Esophagus (tissue), 2 donors: ENCODE measurements around the gene ZDHHC12. TPM values are rescaled to one million over a fixed set of nuclear protein-coding genes. Genes with fewer than 3 reads are reported as not detected.
"Not testable (repeated sequence)": the region's sequence is repeated elsewhere in the genome, so short reads cannot be mapped to it uniquely, and the experiment has no call there.

Experiments
- H3K27ac ChIP-seq, 2 donors: one replicate each; pipeline ENCODE4 v1.5.1; 2013; ENCODE audit warnings: low read depth in 2 of 2, mild to moderate bottlenecking in 2 of 2, inconsistent platforms in 1 of 2, low read length in 1 of 2, moderate library complexity in 1 of 2
- H3K27me3 ChIP-seq, 2 donors: one replicate each; pipeline ENCODE4 v1.6.1; 2013; ENCODE audit warnings: low read length in 2 of 2, control low read depth in 1 of 2, mild to moderate bottlenecking in 1 of 2; ENCODE audit not compliant: insufficient read depth in 2 of 2, control insufficient read depth in 1 of 2
- H3K36me3 ChIP-seq, 2 donors: one replicate each; pipeline ENCODE4 v1.6.1; 2013; ENCODE audit warnings: low read length in 1 of 2; ENCODE audit not compliant: control insufficient read depth in 2 of 2, insufficient read depth in 2 of 2
- H3K4me1 ChIP-seq, 2 donors: one replicate each; pipeline ENCODE4 v1.6.1; 2013; ENCODE audit warnings: low read length in 1 of 2; ENCODE audit not compliant: control insufficient read depth in 2 of 2, insufficient read depth in 2 of 2
- H3K4me3 ChIP-seq, 2 donors: one replicate each; pipeline ENCODE4 v1.5.1; 2013; ENCODE audit warnings: low read length in 2 of 2, mild to moderate bottlenecking in 2 of 2, low read depth in 1 of 2, moderate library complexity in 1 of 2
- H3K9me3 ChIP-seq, 2 donors: one replicate each; pipeline ENCODE4 v1.6.1; 2013; ENCODE audit warnings: mild to moderate bottlenecking in 2 of 2, low read depth in 1 of 2, low read length in 1 of 2, moderate library complexity in 1 of 2; ENCODE audit not compliant: control insufficient read depth in 2 of 2, insufficient read depth in 1 of 2
- whole genome bisulfite sequencing, 2 donors: extraction: QIAGEN DNeasy Blood & Tissue Kit; methylation state at CpG; one replicate each; pipeline ENCODE4 v1.1.7; 2013; 5-methylcytosine and 5-hydroxymethylcytosine counted together
- polyA plus RNA-seq, 2 donors: library from polyadenylated mRNA; stranded (reverse); fragments of 200-250 nt; gene quantifications; one replicate each; pipeline ENCODE4 v1.2.3, GENCODE V29; 2013
- donor health status: healthy with polysubstance abuse.
- donor health status: Bipolar disorder and iron deficiency.

The ZDHHC12 gene
- polyA plus RNA-seq, 2 donors = 73.2 to 76.0 TPM

- not testable (repeated sequence) for H3K36me3 ChIP-seq, H3K4me3 ChIP-seq, H3K27me3 ChIP-seq, H3K27ac ChIP-seq, H3K4me1 ChIP-seq, H3K9me3 ChIP-seq
- WGBS, 2 donors = 80 to 83% methylated on average over 3 of the region's 3 CpGs
Measured at GRCh38 chr9:128693738-128694137, 30.2 kb downstream of the ZDHHC12 start.

DNA sequence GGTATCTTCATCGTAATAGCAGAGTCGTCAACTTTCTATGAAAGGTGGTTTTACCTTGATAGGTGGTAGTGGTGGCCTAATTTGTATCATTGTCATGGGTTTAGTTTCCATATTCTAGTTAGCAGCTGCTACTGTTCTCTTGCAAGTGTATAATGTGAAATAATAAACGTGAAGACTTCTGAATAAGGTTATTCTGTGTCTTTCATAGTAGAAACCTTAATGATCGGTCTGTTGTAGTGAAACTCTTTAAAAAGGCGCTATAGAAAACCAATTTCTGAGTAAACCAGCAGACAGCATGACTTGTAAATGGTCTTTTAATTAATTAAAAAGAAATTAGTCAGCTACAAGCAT lies 33.3 kb downstream of the ZDHHC12 start:
- no peaks in the 10 kb centered on the region for H3K27me3 ChIP-seq
- WGBS, 2 donors = 5 to 6% methylated on average over 5 of the region's 5 CpGs
- H3K27ac ChIP-seq = peak overlapping the region; percentile 80 to 99
- H3K36me3 ChIP-seq = peaks cover 4 to 5% of the 10 kb centered on the region in 2 donors
- peak overlapping the region; percentile 86 to 91 for H3K4me3 ChIP-seq
- H3K4me1 ChIP-seq = peaks cover 2 to 6% of the 10 kb centered on the region in 2 donors
- H3K9me3 ChIP-seq = no peaks in the 10 kb centered on the region

GRCh38 chr9:128689820-128690683 lies 33.9 kb downstream of the ZDHHC12 start:
- Histone ChIP-seq H3K9me3 (no peaks in the 10 kb centered on the region), H3K27me3 (no peaks in the 10 kb centered on the region), H3K36me3 (peaks cover 4 to 5% of the 10 kb centered on the region in 2 donors), H3K27ac (peak overlapping the region; percentile 80 to 99), H3K4me1 (peaks cover 2 to 11% of the 10 kb centered on the region in 2 donors), H3K4me3 (peak overlapping the region; percentile 86 to 91)
- 0 to 1% methylated on average over 55 to 83 of the region's 83 CpGs for WGBS, 2 donors

DNA sequence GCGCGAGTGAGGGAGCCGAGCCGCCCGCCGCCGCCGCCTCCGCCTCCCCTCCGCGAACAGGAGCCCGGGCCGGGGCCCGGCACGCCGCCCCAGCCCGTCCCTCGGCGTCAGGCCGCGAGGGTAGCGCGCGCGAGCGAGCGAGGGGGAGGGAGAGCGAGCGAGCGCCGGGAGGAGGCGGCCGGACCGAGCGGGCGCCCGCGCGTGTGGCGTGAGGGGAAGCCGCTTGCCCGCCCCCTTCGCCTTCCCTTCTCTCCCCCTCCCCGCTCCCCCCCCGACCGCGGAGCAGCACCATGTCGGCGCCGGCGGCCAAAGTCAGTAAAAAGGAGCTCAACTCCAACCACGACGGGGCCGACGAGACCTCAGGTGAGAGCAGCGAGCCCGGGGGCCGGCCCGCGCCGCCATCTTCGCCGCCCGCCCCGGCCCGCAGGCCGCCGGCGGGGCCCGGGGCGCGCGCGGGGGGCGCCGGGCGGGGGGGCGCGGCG lies 34.6 kb downstream of the ZDHHC12 start:
- WGBS, 2 donors = 1 to 2% methylated on average over 9 to 80 of the region's 80 CpGs
- Histone ChIP-seq H3K27ac (peak overlapping the region; percentile 93 to 99), H3K36me3 (peaks cover 3 to 4% of the 10 kb centered on the region in 2 donors), H3K4me1 (peaks cover 2 to 13% of the 10 kb centered on the region in 2 donors), H3K9me3 (no peaks in the 10 kb centered on the region), H3K4me3 (peak overlapping the region; percentile 86 to 91), H3K27me3 (no peaks in the 10 kb centered on the region)

- Histone ChIP-seq H3K27me3 (no peaks in the 10 kb centered on the region), H3K4me1 (peaks cover 2 to 13% of the 10 kb centered on the region in 2 donors), H3K4me3 (peak within 1 kb of the TSS; percentile 86 to 91), H3K27ac (peak within 1 kb of the TSS; percentile 98 to 99), H3K9me3 (no peaks in the 10 kb centered on the region), H3K36me3 (peaks cover 2 to 4% of the 10 kb centered on the region in 2 donors)
- 1 to 2% methylated on average over 57 to 93 of the region's 93 CpGs for WGBS, 2 donors
Measured at GRCh38 chr9:128688501-128689292, 35.2 kb downstream of the ZDHHC12 start, which contains the start of gene SET. Gene SET, plus strand, starts transcription at chr9:128689222. Its CDS starts 361 bp downstream, at chr9:128689583.

DNA sequence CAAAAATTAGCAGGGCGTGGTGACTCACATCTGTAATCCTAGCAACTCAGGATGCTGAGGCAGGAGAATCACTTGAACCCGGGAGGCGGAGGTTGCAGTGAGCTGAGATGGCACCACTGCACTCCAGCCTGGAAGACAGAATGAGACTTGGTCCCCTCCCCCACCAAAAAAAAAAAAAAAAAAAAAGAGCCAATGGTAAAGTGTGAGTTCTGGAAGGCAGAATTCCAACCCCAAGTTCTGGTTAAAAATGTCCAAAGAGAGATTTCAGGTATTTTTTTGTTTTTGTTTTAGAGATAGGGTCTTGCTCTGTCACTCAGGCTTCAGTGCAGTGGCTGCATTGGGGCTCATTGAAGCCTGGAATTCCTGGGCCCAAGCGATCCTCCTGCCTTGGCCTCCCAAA lies 36.5 kb downstream of the ZDHHC12 start:
- Histone ChIP-seq H3K36me3 (peaks cover 2 to 4% of the 10 kb centered on the region in 2 donors), H3K4me1 (peaks cover 2 to 13% of the 10 kb centered on the region in 2 donors), H3K9me3 (no peaks in the 10 kb centered on the region), H3K4me3 (no peak overlapping the region), H3K27ac (no peak overlapping the region), H3K27me3 (no peaks in the 10 kb centered on the region)
- WGBS, 2 donors = 91 to 93% methylated on average over 4 of the region's 4 CpGs

- Histone ChIP-seq H3K27me3 (no peaks in the 10 kb centered on the region), H3K4me1 (peaks cover 2 to 13% of the 10 kb centered on the region in 2 donors), H3K36me3 (no peaks in the 10 kb centered on the region), H3K9me3 (no peaks in the 10 kb centered on the region), H3K27ac (peak overlapping the region; percentile 97), H3K4me3 (peak overlapping the region; percentile 3 to 18)
- WGBS, 2 donors = 56 to 57% methylated on average over 17 of the region's 17 CpGs
Measured at GRCh38 chr9:128685636-128686489, 38.1 kb downstream of the ZDHHC12 start.

DNA sequence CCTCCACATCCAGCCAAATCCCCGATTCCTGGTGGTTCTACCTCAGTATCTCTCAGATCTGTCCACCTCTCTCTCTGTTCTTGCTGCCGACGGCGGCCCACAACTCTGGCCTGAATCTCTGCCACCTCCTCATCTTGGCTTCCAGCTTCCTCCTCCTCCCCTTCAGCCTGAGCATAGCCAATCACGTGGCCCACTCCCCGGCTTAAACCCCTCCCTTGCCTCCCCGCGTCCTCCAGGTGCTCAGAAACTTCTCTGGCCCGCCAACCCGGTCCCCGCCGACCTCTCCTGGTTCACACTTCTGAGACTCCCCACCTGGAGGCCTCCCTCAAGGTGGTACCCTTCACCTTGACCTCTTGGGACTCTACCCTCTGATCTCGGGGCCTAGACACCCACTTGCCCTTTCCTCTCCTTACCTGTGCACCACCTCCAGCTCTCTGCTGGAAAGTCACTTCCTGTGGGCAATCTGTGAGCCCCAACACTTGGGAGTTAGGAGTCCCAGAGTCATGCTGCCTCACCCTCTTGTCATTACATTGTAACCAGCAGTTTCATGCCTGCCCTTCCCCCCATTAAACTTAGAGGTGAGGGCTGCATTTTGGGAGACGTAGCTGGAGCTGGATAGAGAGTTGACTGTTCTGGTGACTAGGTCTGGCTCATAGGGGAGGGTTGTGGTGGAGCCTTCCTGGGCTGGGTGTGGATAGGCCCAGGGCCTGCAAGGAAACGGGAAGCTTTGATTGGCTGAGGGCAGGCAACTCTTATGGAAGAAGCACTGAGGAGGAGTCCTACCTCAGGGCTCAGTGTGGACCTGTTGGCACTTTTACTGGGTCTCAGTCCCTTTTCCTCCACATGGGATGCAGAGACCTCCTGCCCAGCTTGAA lies 39.4 kb downstream of the ZDHHC12 start:
- Histone ChIP-seq H3K4me3 (peak overlapping the region; percentile 64 to 70), H3K27ac (peak overlapping the region; percentile 97)

More for the DNA sequence above, 39.4 kb downstream of the ZDHHC12 start:
- 6 to 8% methylated on average over 15 of the region's 15 CpGs for WGBS, 2 donors
- peaks cover 2 to 13% of the 10 kb centered on the region in 2 donors for H3K4me1 ChIP-seq
- H3K36me3 ChIP-seq = no peaks in the 10 kb centered on the region
- no peaks in the 10 kb centered on the region for H3K9me3 ChIP-seq
- no peaks in the 10 kb centered on the region for H3K27me3 ChIP-seq
